Spinal cord (tissue), 10 donors: ENCODE data around the gene GAS6. TPM values are rescaled to one million over a fixed set of nuclear protein-coding genes. Genes with fewer than 3 reads are reported as not detected.
"Not testable (repeated sequence)": the region's sequence is repeated elsewhere in the genome, so short reads cannot be mapped to it uniquely, and the experiment has no call there.

ENCODE experiments used
- DNase-seq, 6 donors: peaks; one replicate each; pipeline versions ENCODE4 v3.0.0 to v3.0.0-alpha.2; 2013 to 2015; ENCODE audit warnings: low spot score in 6 of 6, low read depth in 4 of 6
- H3K27ac ChIP-seq: one replicate; pipeline ENCODE4 v1.5.1; 2013; ENCODE audit warnings: low read depth, low read length, control low read depth
- H3K27me3 ChIP-seq: one replicate; pipeline ENCODE4 v1.6.1; 2013; ENCODE audit warnings: low read length; ENCODE audit not compliant: control insufficient read depth, insufficient read depth
- H3K36me3 ChIP-seq: one replicate; pipeline ENCODE4 v1.6.1; 2013; ENCODE audit warnings: low read length; ENCODE audit not compliant: control insufficient read depth, insufficient read depth
- H3K4me1 ChIP-seq: one replicate; pipeline ENCODE4 v1.6.1; 2013; ENCODE audit warnings: low read length; ENCODE audit not compliant: control insufficient read depth, insufficient read depth
- H3K4me3 ChIP-seq: one replicate; pipeline ENCODE4 v1.5.1; 2013; ENCODE audit warnings: low read depth, low read length, control low read depth
- H3K9me3 ChIP-seq: one replicate; pipeline ENCODE4 v1.6.1; 2013; ENCODE audit warnings: low read length; ENCODE audit not compliant: control insufficient read depth, insufficient read depth
- WGBS: methylation state at CpG from one replicate; pipeline ENCODE4 v1.1.5; 2013; ENCODE audit warnings: missing lambda C conversion rate; ENCODE audit not compliant: insufficient coverage; 5-methylcytosine and 5-hydroxymethylcytosine counted together
- polyA plus RNA-seq, 2 donors: library from polyadenylated mRNA; unstranded; fragments of 120-200 nt; gene quantifications; one replicate each; pipeline ENCODE4 v1.2.1, GENCODE V29; 2013; ENCODE audit not compliant: insufficient read length in 2 of 2
- total RNA-seq, 2 donors: library from RNA; depleted of rRNA in 1 of 2; stranded (reverse); fragments of 120-200 nt in 1 of 2; fragments of >200 nt in 1 of 2; gene quantifications; one replicate each; pipeline versions ENCODE4 v1.2.3 to v1.2.4, GENCODE V29; 2013 to 2014
- donor health status: healthy.

Gene GAS6
- total and polyA plus RNA-seq, 4 donors = 41.4 to 81.4 (median 65.2) TPM

- no peak for DNase-seq
- Histone ChIP-seq H3K36me3 (no peaks in the 10 kb centered on the region), H3K4me1 (peaks cover 7% of the 10 kb centered on the region), H3K27me3 (no peaks in the 10 kb centered on the region), H3K27ac (no peak overlapping the region), H3K9me3 (no peaks in the 10 kb centered on the region), H3K4me3 (no peak overlapping the region)
- WGBS = 84% methylated on average over 19 of the region's 26 CpGs
Measured at GRCh38 chr13:113874579-113875428, 10.9 kb upstream of the GAS6 start.

- DNase-seq = no peak
- H3K4me3 ChIP-seq = no peak overlapping the region
- H3K36me3 ChIP-seq = no peaks in the 10 kb centered on the region
- 97% methylated on average over 8 of the region's 10 CpGs for WGBS
- peaks cover 3% of the 10 kb centered on the region for H3K4me1 ChIP-seq
- H3K9me3 ChIP-seq = no peaks in the 10 kb centered on the region
- H3K27ac ChIP-seq = no peak overlapping the region
- H3K27me3 ChIP-seq = no peaks in the 10 kb centered on the region
Measured at GRCh38 chr13:113874177-113874576, 10.3 kb upstream of the GAS6 start.

DNA sequence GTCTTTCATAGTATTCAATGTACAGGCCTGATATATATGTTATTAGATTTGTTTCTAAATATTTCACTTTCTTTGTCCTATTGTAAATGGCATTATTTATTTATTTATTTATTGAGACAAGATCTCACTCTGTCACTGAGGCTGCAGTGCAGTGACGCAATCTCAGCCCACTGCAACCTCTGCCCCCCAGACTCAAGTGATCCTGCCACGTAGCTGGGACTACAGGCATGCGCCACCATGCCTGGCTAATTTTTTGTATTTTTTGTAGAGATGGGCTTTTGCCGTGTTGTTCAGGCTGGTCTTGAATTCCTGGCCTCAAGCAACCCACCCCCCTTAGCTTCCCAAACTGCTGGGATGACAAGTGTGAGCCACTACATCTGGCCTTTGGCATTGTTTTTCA, 5.4 kb upstream of the GAS6 start:
- H3K4me3 ChIP-seq = no peak overlapping the region
- DNase-seq = no peak
- H3K4me1 ChIP-seq = peaks cover 7% of the 10 kb centered on the region
- WGBS = no CpG with 5 or more reads among the region's 4 CpGs
- H3K9me3 ChIP-seq = no peaks in the 10 kb centered on the region
- H3K27me3 ChIP-seq = peaks cover 9% of the 10 kb centered on the region
- no peak overlapping the region for H3K27ac ChIP-seq
- H3K36me3 ChIP-seq = no peaks in the 10 kb centered on the region

- peaks cover 13% of the 10 kb centered on the region for H3K4me1 ChIP-seq
- not testable (repeated sequence) for H3K9me3 ChIP-seq, H3K4me3 ChIP-seq, H3K36me3 ChIP-seq, H3K27ac ChIP-seq, DNase-seq, H3K27me3 ChIP-seq
- WGBS = 71% methylated on average over 1 of the region's 5 CpGs
Measured at GRCh38 chr13:113867913-113868312, 4.0 kb upstream of the GAS6 start.

- H3K36me3 ChIP-seq = peaks cover 14% of the 10 kb centered on the region
- no peak overlapping the region for H3K27ac ChIP-seq
- no CpG with 5 or more reads among the region's 4 CpGs for WGBS
- H3K4me3 ChIP-seq = no peak overlapping the region
- H3K4me1 ChIP-seq = peaks cover 36% of the 10 kb centered on the region
- DNase-seq = no peak
- no peaks in the 10 kb centered on the region for H3K9me3 ChIP-seq
- peaks cover 9% of the 10 kb centered on the region for H3K27me3 ChIP-seq
Measured at GRCh38 chr13:113865427-113865826, 1.6 kb upstream of the GAS6 start.

DNA sequence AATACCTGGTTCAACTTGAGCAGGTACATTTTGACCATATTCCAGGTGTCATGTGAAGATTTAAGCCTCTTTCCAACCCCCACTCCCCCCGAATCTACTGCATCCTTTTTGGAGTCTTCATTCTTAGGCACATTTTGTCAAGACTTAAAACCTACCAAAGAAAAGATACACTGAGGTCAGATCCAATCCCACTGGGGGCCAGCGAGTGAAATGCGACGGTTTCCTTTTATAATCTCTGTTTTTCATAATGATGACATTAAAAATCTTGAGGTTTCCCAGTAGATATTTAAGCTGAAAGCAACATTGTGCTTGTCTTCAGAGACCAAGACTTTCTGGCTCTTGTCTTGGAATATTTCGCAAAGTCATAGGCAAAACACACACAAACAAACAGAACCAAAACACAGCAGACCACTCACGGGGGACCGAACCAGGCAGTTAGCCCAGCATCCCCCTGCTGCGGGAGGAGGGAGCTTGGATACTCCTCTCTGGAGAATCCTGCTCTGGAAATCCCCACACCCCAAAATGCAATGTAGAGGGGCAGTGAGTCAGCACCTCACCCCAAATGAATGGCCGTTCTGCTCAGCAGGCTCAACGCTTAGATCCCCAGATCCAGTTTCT, 506 bp upstream of the GAS6 start:
- H3K27ac ChIP-seq = no peak overlapping the region
- peaks cover 37% of the 10 kb centered on the region for H3K4me1 ChIP-seq
- H3K27me3 ChIP-seq = peaks cover 9% of the 10 kb centered on the region
- no peaks in the 10 kb centered on the region for H3K9me3 ChIP-seq
- H3K36me3 ChIP-seq = peaks cover 14% of the 10 kb centered on the region
- WGBS = 18% methylated on average over 3 of the region's 10 CpGs
- H3K4me3 ChIP-seq = peak overlapping the region; percentile 50
- DNase-seq = peak in 1 of 6 donors; percentile 12

DNA sequence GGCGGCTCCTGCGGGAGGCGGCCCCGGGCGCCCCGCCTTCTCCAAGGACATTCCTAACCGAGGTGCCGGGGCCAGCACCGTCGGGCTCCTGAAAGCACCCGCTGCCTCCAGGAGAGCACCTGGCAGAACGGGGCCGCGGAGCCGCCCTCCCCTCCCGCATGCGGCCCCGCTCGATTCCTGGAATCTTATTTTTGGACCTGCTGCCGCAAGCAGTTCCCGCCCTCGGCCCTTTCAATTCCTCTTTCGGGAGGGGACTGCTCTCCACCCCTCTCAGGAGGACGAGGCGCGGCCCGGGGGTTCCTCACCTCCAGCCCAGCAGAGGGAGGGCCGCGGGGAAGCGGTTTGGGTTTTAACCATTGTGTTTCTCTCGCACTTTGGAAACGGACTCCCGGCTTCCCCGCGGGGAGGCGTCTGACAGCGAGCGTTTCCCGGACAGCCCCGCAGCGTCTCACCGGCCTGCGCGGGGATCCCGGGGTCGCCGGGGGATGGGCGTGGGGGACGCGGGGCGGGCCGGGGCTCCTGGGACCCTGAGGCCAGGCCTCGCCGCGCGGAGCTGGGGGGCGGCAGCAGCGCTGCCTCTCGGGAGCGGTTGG, 849 bp downstream of the GAS6 start:
- Histone ChIP-seq H3K4me1 (peaks cover 37% of the 10 kb centered on the region), H3K4me3 (peak overlapping the region; percentile 45), H3K36me3 (peaks cover 14% of the 10 kb centered on the region), H3K27ac (peak overlapping the region; percentile 12), H3K27me3 (peaks cover 8% of the 10 kb centered on the region), H3K9me3 (no peaks in the 10 kb centered on the region)
- DNase-seq = peak in 2 of 6 donors; percentile 57 to 66
- 7% methylated on average over 60 of the region's 60 CpGs for WGBS

DNA sequence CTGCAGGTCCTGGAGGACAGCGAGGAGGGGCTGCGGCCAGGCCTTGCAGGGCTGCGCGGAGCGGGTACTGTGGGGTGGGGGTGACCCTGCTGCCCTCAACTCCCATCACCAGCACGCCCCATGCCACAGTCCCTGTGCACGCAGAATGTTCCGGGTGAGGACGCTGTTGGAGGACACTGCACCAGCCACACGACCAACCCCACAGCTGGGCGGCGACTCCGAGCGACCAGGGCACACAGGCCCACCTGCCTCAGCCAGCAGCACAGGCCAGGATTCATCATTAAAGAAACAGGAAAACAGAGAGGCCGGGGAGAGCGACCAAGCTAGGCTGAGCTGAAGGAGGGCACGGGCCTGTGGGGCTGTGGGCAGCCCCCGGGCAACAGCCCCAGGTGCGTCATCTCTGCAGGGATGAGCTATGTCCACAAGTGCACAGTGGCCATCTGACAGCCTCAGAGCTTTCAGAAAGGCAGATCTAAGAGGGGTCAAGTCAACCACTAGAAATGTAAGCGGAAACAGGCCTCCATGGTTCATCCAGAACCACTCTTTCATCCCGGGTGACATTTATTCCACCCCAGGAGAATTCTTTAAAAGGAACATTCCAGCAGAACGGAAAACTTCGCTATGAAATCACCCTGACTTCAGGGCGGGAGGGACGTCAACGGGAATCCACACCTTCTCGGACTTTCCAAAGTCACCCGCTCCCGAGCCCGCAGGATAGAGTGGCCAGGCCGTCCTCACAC, 1.5 kb downstream of the GAS6 start:
- Histone ChIP-seq H3K9me3 (no peaks in the 10 kb centered on the region), H3K27me3 (peaks cover 6% of the 10 kb centered on the region), H3K4me3 (peak overlapping the region; percentile 45), H3K4me1 (peaks cover 44% of the 10 kb centered on the region), H3K27ac (peak overlapping the region; percentile 12), H3K36me3 (peaks cover 14% of the 10 kb centered on the region)
- DNase-seq = peak in 2 of 6 donors; percentile 22 to 29
- WGBS = 71% methylated on average over 31 of the region's 31 CpGs

GRCh38 chr13:113861433-113862030, 2.3 kb downstream of the GAS6 start:
- no peak overlapping the region for H3K27ac ChIP-seq
- no peak for DNase-seq
- peaks cover 49% of the 10 kb centered on the region for H3K4me1 ChIP-seq
- WGBS = 30% methylated on average over 7 of the region's 12 CpGs
- peaks cover 18% of the 10 kb centered on the region for H3K36me3 ChIP-seq
- no peak overlapping the region for H3K4me3 ChIP-seq
- peaks cover 6% of the 10 kb centered on the region for H3K27me3 ChIP-seq
- H3K9me3 ChIP-seq = no peaks in the 10 kb centered on the region
